T1000 (cell line): ENCODE measurements around the gene TSKU.

Source experiments
- DNase-seq: peaks from one replicate; lab custom pipeline; 2025; ENCODE audit warnings: mixed read lengths; lab: John Stamatoyannopoulos, UW

Gene TSKU

GRCh38 chr11:76770642-76771445 is 12.3 kb upstream of the TSKU start:
- peak; percentile 57 for DNase-seq

DNA sequence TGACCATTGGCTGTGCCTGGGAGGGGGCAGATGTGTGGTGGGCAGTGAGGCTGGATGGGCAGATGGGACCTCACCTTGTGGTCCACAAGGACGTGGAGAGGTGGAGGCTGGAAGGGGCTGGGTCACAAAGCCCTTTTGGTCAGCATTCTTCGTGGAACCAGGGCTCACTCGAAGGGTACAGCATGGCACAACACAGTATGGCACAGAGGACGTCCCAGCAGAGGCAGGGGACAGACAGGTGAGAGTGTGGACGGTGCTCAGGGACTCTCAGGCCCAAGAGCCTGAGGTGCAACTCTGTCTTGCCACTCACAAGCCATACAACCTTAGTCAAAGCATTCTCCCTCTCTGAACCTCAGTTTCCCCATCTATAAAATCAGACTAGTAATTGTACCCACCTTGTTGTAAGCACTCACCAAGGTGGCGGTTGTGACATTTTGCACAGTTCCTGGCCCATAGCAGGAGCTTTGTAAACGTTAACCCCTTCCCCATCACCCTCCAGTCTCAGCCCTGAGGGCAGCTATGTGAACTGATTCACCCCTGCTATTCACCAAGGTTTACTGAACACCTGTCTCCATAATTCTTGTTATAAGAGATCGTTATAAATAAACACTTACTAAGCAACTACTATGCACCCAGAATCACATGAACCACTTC is 11.6 kb upstream of the TSKU start:
- no peak for DNase-seq

GRCh38 chr11:76772100-76772782 is 10.9 kb upstream of the TSKU start:
- no peak for DNase-seq

GRCh38 chr11:76772783-76773106 is 10.4 kb upstream of the TSKU start:
- DNase-seq: no peak

DNA sequence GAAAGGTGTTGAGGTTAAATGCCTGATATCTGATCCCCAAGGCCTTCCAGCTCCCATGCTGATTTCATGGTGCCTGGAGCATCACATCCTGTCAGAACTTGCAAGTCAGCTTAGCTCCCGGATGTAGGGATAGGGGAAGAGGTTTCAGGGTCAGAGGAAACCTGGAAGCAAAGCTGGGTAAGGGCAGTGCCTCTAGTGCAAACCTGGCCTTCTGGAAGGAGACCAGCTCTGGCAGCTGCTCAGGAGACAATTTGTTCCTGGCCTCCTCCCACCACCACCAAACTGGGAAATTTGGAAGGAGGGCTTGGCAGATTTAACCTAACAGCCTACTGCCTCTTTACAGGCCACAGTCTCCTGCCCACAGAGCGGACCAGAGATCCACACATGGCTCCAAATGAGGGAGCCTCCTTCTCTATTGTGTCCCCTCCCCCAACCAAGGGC is 9.2 kb upstream of the TSKU start:
- DNase-seq: no peak

DNA sequence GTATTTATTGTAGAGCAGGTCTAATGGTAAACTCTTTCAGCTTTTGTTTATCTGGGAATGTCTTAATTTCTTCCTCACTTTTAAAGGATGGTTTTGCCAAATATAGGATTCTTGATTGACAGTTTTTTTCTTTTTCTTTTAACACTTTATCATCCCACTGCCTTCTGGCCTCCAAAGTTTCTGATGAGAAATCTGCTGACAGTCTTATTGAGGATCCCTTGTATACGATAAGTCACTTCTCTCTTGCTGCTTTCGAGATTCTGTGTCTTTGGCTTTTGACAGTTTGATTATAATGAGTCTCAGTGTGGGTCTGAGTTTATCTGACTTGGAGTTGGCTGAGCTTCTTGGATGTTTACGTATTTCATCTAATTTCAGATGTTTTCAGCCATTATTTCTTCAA is 6.7 kb upstream of the TSKU start:
- DNase-seq: no peak

- no peak for DNase-seq
These were observed 5.9 kb upstream of the TSKU start for GRCh38 chr11:76777305-76777704.

DNA sequence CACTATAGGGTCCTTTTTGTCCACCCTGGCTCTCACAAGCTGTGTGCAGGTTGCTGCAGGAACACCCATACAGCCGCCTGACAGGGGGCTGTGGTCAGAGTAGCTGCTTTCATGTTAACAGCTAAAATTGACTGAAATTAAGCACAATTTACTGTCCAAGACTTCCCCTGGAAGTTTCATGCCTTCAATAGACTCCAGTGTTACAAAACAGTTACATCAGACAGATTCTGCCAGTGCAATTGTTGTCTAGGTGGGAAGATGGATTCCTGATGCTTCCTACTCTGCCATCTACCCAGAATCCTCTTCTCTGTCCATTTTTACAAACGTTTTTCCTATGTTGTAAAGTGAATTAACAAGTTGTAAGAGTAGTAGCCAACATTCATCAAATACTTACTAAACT is 5.3 kb upstream of the TSKU start:
- no peak for DNase-seq

DNA sequence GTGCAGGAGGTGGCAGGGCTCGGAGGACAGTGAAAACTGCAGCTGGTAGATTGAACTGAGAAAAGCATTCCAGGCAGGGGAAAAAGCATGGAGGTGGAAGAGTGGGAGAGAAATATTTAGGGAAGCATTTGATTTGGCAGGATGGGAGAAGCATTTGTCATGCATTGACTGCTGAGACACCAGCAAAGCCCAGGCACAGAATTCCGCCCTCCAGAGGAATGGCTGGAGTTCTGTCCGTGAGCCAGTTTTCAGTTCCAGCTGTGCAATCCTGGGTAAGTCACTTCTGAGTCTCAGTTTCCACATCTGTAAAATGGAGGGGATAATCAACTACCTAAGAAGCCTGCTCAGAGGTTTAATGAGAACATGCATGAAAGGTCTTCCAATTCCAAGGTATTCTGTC is 4.3 kb upstream of the TSKU start:
- DNase-seq: no peak

DNA sequence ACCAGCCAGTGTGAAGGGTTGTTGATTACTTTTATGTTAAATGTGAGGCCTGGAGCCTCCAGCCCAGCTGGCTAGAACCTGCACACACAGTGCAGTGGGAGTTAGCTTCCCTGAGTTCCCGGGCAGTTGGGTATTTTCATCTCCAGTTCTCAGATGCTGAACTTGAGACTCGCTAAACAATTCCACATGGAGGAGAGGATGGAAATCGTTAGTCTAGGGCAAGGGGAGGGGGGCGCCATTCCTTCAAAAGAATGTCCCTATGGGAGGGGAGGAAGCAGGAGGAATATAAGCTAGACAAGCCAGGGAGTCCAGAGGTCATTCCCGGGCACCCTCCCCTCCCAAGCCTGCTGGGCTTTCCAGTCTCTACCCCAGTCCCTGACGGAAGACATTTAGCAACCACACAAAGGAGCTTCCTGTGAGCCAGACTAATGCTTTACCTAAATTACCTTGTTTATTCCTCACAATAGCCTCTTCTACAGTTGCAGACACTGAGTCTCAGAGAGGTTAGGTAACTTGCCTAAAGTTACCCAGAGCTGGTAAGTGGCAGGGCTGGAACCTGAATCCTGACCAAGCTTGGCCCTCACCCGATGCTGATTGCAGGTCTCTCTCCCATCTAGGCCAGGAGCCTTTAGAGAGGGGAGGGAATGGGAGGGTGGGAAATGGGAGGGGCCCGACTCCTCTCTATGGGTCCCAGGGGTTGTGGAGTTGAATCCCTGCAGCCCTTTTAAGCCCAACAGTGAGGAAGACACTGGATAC is 1.9 kb upstream of the TSKU start:
- no peak for DNase-seq

- DNase-seq: no peak
These were observed 1.2 kb upstream of the TSKU start for GRCh38 chr11:76781807-76782530.

- DNase-seq: peak; percentile 82
These were observed 444 bp upstream of the TSKU start for GRCh38 chr11:76782531-76783293.

- DNase-seq: peak; percentile 66
These were observed 999 bp downstream of the TSKU start for GRCh38 chr11:76783896-76784813.

DNA sequence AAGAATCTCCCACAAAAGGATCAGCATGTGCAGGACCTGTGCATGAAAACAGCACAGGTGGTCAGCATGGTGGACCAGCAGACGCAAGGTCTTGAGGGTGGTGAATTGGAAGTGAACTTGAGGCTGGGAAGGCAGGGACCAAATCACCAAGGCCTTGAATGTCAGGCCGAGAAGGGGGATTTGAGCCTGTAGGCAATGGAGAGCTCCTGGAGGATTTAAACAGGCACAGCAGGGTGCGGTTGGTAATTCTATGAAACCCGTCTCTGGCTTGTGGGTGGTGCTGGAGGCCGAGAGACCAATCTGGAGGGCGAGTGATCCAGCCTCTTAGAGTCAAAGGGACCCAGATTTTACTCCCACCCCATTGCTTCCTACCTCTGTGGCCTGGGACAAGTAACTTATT is 2.4 kb downstream of the TSKU start:
- no peak for DNase-seq

DNA sequence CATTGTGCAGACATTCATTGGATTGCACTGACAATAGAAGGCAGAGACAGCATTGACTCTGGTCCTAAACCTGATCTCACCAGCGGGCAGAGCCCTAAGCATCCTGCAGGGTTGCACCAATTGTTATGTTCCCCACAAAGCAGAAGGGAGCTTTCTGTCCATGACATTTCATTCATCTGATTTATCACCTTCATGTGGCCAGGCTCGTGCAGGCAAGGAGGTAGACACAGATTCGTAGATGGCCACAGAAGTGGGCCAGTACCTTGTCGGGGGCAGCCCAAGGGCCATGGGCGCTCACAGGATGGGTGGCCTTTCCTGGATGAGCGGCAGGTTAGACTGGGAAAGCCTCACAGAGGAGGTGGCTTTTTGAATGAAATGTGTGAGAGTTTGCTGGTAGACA is 2.9 kb downstream of the TSKU start:
- no peak for DNase-seq

GRCh38 chr11:76786441-76787014 is 3.4 kb downstream of the TSKU start:
- no peak for DNase-seq

GRCh38 chr11:76787271-76787670 is 4.1 kb downstream of the TSKU start:
- no peak for DNase-seq

DNA sequence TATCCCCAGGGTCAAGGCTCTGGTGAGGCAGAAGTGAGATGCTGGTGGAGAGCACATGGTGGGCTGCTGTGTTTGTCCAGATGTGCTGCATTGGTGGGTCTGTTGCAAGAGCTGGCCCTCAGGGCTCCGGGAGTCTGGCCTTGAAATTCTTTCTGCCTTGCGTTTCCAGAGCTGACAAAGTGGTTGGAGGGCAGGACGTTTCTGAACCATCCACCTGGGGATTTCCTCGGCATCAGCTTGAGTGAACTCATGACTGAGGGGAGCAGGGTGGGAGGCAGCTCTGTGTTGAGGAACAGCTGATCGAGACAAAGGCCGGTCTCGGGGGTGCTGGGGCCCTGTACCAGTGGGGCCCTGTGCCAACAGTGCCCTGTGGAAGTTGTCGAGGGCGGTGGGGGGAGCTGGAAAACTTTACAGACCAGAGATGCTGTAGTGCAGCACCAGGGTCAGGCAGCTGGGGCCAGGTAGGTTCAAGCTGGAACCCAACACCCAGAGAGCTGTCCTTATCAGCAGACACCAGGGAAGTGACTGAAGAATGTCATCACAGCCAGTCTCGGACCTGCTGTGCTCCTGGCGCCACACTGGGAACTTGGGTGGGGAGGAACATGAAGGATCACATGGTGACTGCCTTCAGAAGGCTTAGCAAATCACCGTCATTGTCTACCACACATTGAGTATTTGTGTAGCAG is 4.9 kb downstream of the TSKU start:
- no peak for DNase-seq
